ENCODE results near the gene RAMAC. TPM values are rescaled to one million over a fixed set of nuclear protein-coding genes. Genes with fewer than 3 reads are reported as not detected.

The RAMAC gene
- polyA plus RNA-seq, 1 of the 3 experiments (the other 2 are of a cell fraction): 25.9 TPM

- TF ChIP-seq EZH2phosphoT487 (IDR thresholded peaks at IDR 0.05; ENCODE audit: borderline replicate concordance, low read depth) (no peak), YY1 (IDR thresholded peaks at IDR 0.05; ENCODE audit: low read depth) (no peak), RAD21 (IDR thresholded peaks at IDR 0.05; ENCODE audit: low read length) (no peak), SIN3A (IDR thresholded peaks at IDR 0.05; ENCODE audit: borderline replicate concordance, low read depth, low read length) (no peak), SMC3 (IDR thresholded peaks at IDR 0.05; ENCODE audit: low read depth, low read length) (no peak), GATA2 (CRISPR knock-in tag; IDR thresholded peaks at IDR 0.05) (no peak)
- TF ChIP-seq, protein P1, sequence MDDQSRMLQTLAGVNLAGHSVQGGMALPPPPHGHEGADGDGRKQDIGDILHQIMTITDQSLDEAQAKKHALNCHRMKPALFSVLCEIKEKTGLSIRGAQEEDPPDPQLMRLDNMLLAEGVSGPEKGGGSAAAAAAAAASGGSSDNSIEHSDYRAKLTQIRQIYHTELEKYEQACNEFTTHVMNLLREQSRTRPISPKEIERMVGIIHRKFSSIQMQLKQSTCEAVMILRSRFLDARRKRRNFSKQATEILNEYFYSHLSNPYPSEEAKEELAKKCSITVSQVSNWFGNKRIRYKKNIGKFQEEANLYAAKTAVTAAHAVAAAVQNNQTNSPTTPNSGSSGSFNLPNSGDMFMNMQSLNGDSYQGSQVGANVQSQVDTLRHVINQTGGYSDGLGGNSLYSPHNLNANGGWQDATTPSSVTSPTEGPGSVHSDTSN (IDR thresholded peaks at IDR 0.05): no peak
- TF ChIP-seq, protein P2, sequence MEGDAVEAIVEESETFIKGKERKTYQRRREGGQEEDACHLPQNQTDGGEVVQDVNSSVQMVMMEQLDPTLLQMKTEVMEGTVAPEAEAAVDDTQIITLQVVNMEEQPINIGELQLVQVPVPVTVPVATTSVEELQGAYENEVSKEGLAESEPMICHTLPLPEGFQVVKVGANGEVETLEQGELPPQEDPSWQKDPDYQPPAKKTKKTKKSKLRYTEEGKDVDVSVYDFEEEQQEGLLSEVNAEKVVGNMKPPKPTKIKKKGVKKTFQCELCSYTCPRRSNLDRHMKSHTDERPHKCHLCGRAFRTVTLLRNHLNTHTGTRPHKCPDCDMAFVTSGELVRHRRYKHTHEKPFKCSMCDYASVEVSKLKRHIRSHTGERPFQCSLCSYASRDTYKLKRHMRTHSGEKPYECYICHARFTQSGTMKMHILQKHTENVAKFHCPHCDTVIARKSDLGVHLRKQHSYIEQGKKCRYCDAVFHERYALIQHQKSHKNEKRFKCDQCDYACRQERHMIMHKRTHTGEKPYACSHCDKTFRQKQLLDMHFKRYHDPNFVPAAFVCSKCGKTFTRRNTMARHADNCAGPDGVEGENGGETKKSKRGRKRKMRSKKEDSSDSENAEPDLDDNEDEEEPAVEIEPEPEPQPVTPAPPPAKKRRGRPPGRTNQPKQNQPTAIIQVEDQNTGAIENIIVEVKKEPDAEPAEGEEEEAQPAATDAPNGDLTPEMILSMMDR (IDR thresholded peaks at IDR 0.05): no peak
- TF ChIP-seq, protein P3, sequence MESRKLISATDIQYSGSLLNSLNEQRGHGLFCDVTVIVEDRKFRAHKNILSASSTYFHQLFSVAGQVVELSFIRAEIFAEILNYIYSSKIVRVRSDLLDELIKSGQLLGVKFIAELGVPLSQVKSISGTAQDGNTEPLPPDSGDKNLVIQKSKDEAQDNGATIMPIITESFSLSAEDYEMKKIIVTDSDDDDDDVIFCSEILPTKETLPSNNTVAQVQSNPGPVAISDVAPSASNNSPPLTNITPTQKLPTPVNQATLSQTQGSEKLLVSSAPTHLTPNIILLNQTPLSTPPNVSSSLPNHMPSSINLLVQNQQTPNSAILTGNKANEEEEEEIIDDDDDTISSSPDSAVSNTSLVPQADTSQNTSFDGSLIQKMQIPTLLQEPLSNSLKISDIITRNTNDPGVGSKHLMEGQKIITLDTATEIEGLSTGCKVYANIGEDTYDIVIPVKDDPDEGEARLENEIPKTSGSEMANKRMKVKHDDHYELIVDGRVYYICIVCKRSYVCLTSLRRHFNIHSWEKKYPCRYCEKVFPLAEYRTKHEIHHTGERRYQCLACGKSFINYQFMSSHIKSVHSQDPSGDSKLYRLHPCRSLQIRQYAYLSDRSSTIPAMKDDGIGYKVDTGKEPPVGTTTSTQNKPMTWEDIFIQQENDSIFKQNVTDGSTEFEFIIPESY (IDR thresholded peaks at IDR 0.05; ENCODE audit: borderline replicate concordance, low read depth): no peak
- TF ChIP-seq, protein P4, sequence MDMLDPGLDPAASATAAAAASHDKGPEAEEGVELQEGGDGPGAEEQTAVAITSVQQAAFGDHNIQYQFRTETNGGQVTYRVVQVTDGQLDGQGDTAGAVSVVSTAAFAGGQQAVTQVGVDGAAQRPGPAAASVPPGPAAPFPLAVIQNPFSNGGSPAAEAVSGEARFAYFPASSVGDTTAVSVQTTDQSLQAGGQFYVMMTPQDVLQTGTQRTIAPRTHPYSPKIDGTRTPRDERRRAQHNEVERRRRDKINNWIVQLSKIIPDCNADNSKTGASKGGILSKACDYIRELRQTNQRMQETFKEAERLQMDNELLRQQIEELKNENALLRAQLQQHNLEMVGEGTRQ (IDR thresholded peaks at IDR 0.05; ENCODE audit: borderline replicate concordance, low read depth, low read length): no peak
- no peaks in the 10 kb centered on the region for H3K27me3 ChIP-seq (ENCODE audit: insufficient read depth)
- DNase-seq: no peak
- no peaks in the 10 kb centered on the region for H4K20me1 ChIP-seq (ENCODE audit: insufficient read depth)
- no peak overlapping the region for H3K9ac ChIP-seq
- H3K27ac ChIP-seq (ENCODE audit: low read depth in 2 of 2, low read length in 1 of 2): no peak overlapping the region
- H3K4me2 ChIP-seq: no peak overlapping the region
- H3K9me3 ChIP-seq: no peaks in the 10 kb centered on the region
- ChIA-PET POLR2A (no interaction called here), CTCF (no interaction called here)
- no peaks in the 10 kb centered on the region for H3K36me3 ChIP-seq (replicated peaks in 1 of 2; ENCODE audit: control insufficient read depth in 1 of 2, insufficient read depth in 2 of 2, low read length in 1 of 2)
- no peak overlapping the region for H3K4me3 ChIP-seq (ENCODE audit: low read depth in 2 of 2, low read length in 1 of 2)
- H3F3A ChIP-seq (replicated peaks; ENCODE audit: insufficient read depth): no peaks in the 10 kb centered on the region
- 67% methylated on average over 2 of the region's 2 CpGs for WGBS (ENCODE audit: low lambda C conversion rate)
- no peaks in the 10 kb centered on the region for H3K9me2 ChIP-seq
- no peaks in the 10 kb centered on the region for H3K79me2 ChIP-seq (ENCODE audit: insufficient read depth)
- peaks cover 3 to 4% of the 10 kb centered on the region in 2 experiments; a peak in 2 of 4 replicates for H3K4me1 ChIP-seq (ENCODE audit: control insufficient read depth in 1 of 2, insufficient read depth in 2 of 2, low read depth in 1 of 2, low read length in 1 of 2)
- H2AFZ ChIP-seq (ENCODE audit: low read depth): no peak overlapping the region
These were observed 5.0 kb upstream of the RAMAC start for GRCh38 chr15:82980981-82981380.

GRCh38 chr15:82986442-82986780 is 401 bp downstream of the RAMAC start:
- H3K36me3 ChIP-seq (replicated peaks in 1 of 2; ENCODE audit: control insufficient read depth in 1 of 2, insufficient read depth in 2 of 2, low read length in 1 of 2): peaks cover 17 to 29% of the 10 kb centered on the region in 2 experiments
- H3K9me2 ChIP-seq: no peaks in the 10 kb centered on the region
- DNase-seq: no peak
- H3K4me3 ChIP-seq (ENCODE audit: low read depth in 2 of 2, low read length in 1 of 2): peak overlapping the region; percentile 88 to 92
- H3K27ac ChIP-seq (ENCODE audit: low read depth in 2 of 2, low read length in 1 of 2): peak overlapping the region; percentile 69 to 94
- no peaks in the 10 kb centered on the region for H3K27me3 ChIP-seq (ENCODE audit: insufficient read depth)
- peak overlapping the region; percentile 83 for H2AFZ ChIP-seq (ENCODE audit: low read depth)
- whole genome bisulfite sequencing (ENCODE audit: low lambda C conversion rate): 1% methylated on average over 11 of the region's 12 CpGs
- H3F3A ChIP-seq (replicated peaks; ENCODE audit: insufficient read depth): peaks cover 4% of the 10 kb centered on the region
- no peaks in the 10 kb centered on the region for H4K20me1 ChIP-seq (ENCODE audit: insufficient read depth)
- ChIA-PET POLR2A (interaction anchor here (0.7 to 1.7 kb wide), 4 partner anchors 10 to 446 kb away, joined by 3 to 16 read pairs (median 5); partner anchors contain the start of gene RPS17), CTCF (interaction anchor here (0.7 to 3.6 kb wide), 10 partner anchors 13 to 446 kb away, joined by 3 to 18 read pairs (median 4); partner anchors contain the start of genes C15orf40 and RPS17)
- peaks cover 8 to 10% of the 10 kb centered on the region in 2 experiments; a peak in 3 of 4 replicates for H3K4me1 ChIP-seq (ENCODE audit: control insufficient read depth in 1 of 2, insufficient read depth in 2 of 2, low read depth in 1 of 2, low read length in 1 of 2)
- peaks cover 29% of the 10 kb centered on the region for H3K79me2 ChIP-seq (ENCODE audit: insufficient read depth)
- TF ChIP-seq POLR2AphosphoS5 (IDR thresholded peaks at IDR 0.05; ENCODE audit: low read depth, low read length): no peak
- no peak for TF ChIP-seq GABPA (IDR thresholded peaks at IDR 0.05; ENCODE audit: low read depth)
- TF ChIP-seq, protein P4 (IDR thresholded peaks at IDR 0.05; ENCODE audit: borderline replicate concordance, low read depth, low read length): no peak
- TF ChIP-seq SMC3 (IDR thresholded peaks at IDR 0.05; ENCODE audit: low read depth, low read length): no peak
- no peak for TF ChIP-seq SIN3A (IDR thresholded peaks at IDR 0.05; ENCODE audit: borderline replicate concordance, low read depth, low read length)
- TF ChIP-seq, protein P5, sequence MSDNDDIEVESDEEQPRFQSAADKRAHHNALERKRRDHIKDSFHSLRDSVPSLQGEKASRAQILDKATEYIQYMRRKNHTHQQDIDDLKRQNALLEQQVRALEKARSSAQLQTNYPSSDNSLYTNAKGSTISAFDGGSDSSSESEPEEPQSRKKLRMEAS (IDR thresholded peaks at IDR 0.05; ENCODE audit: low read depth): no peak
- TF ChIP-seq NFIC (IDR thresholded peaks at IDR 0.05; ENCODE audit: borderline replicate concordance): no peak
- no peak for TF ChIP-seq RCOR1 (IDR thresholded peaks at IDR 0.05; ENCODE audit: low read length)
- TF ChIP-seq FOSL2 (IDR thresholded peaks at IDR 0.05; ENCODE audit: borderline replicate concordance, low read depth): no peak
- no peak for TF ChIP-seq TCF12 (IDR thresholded peaks at IDR 0.05)
- H3K9ac ChIP-seq: peak overlapping the region; percentile 80
- peak overlapping the region; percentile 81 for H3K4me2 ChIP-seq
- H3K9me3 ChIP-seq: no peaks in the 10 kb centered on the region

Measured in SK-N-SH (cell line).